ENCODE results near the gene DNAH6. TPM values are rescaled to one million over a fixed set of nuclear protein-coding genes. Genes with fewer than 3 reads are reported as not detected.

The DNAH6 gene
- total RNA-seq, 1 experiment from 2014 or later = 1.6 TPM

- TF ChIP-seq, protein P1, sequence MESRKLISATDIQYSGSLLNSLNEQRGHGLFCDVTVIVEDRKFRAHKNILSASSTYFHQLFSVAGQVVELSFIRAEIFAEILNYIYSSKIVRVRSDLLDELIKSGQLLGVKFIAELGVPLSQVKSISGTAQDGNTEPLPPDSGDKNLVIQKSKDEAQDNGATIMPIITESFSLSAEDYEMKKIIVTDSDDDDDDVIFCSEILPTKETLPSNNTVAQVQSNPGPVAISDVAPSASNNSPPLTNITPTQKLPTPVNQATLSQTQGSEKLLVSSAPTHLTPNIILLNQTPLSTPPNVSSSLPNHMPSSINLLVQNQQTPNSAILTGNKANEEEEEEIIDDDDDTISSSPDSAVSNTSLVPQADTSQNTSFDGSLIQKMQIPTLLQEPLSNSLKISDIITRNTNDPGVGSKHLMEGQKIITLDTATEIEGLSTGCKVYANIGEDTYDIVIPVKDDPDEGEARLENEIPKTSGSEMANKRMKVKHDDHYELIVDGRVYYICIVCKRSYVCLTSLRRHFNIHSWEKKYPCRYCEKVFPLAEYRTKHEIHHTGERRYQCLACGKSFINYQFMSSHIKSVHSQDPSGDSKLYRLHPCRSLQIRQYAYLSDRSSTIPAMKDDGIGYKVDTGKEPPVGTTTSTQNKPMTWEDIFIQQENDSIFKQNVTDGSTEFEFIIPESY (IDR thresholded peaks at IDR 0.05; ENCODE audit: extremely low read depth, insufficient replicate concordance, low read length) = no peak
- TF ChIP-seq ZFX (IDR thresholded peaks at IDR 0.05) (no peak), POLR2AphosphoS5 (IDR thresholded peaks at IDR 0.05; ENCODE audit: low read depth, low read length) (no peak), SP1 (IDR thresholded peaks at IDR 0.05; ENCODE audit: low read depth) (no peak)
Observed at GRCh38 chr2:84729224-84729623, 212.9 kb downstream of the DNAH6 start (continued).

GRCh38 chr2:84731185-84731584, 214.9 kb downstream of the DNAH6 start:
- H4K20me1 ChIP-seq (ENCODE audit: insufficient read depth) = no peaks in the 10 kb centered on the region
- H3K36me3 ChIP-seq (ENCODE audit: control insufficient read depth in 1 of 2, insufficient read depth in 2 of 2, low read length in 2 of 2) = no peaks in the 10 kb centered on the region
- H3K9me2 ChIP-seq (ENCODE audit: insufficient read depth) = no peaks in the 10 kb centered on the region
- DNase-seq (ENCODE audit: low read depth, low spot score) = no peak
- H3K4me2 ChIP-seq (ENCODE audit: low read length) = no peak overlapping the region
- H3K27ac ChIP-seq (ENCODE audit: low read depth, low read length) = no peak overlapping the region
- H3K27me3 ChIP-seq (ENCODE audit: insufficient read depth, low read length) = no peaks in the 10 kb centered on the region
- no peaks in the 10 kb centered on the region for H3K9me3 ChIP-seq (ENCODE audit: control insufficient read depth in 1 of 2, insufficient read depth in 1 of 2, low read depth in 1 of 2, low read length in 2 of 2)
- ChIA-PET POLR2A (no interaction called here), CTCF (no interaction called here), RAD21 (ENCODE audit: low non-redundant PET in 1 of 2, low total read pairs in 2 of 2, uncharacterized antibody in 2 of 2, unreplicated experiment in 2 of 2) (no interaction called here)
- BruUV-seq (replicated peaks) = no TSS peak
- H3K79me2 ChIP-seq (ENCODE audit: insufficient read depth, low read length) = no peaks in the 10 kb centered on the region
- H3K4me3 ChIP-seq (replicated peaks in 1 of 2; ENCODE audit: low read depth in 1 of 2, low read length in 2 of 2) = no peak overlapping the region
- H3K9ac ChIP-seq (ENCODE audit: low read length) = no peak overlapping the region
- intact Hi-C loops (cut with micrococcal nuclease) = no loop called here
- H2AFZ ChIP-seq (ENCODE audit: low read depth, low read length, poor library complexity, severe bottlenecking) = no peak overlapping the region
- H3K4me1 ChIP-seq (ENCODE audit: control insufficient read depth in 1 of 2, insufficient read depth in 2 of 2, low read length in 2 of 2) = no peaks in the 10 kb centered on the region
- TF ChIP-seq, protein P2, sequence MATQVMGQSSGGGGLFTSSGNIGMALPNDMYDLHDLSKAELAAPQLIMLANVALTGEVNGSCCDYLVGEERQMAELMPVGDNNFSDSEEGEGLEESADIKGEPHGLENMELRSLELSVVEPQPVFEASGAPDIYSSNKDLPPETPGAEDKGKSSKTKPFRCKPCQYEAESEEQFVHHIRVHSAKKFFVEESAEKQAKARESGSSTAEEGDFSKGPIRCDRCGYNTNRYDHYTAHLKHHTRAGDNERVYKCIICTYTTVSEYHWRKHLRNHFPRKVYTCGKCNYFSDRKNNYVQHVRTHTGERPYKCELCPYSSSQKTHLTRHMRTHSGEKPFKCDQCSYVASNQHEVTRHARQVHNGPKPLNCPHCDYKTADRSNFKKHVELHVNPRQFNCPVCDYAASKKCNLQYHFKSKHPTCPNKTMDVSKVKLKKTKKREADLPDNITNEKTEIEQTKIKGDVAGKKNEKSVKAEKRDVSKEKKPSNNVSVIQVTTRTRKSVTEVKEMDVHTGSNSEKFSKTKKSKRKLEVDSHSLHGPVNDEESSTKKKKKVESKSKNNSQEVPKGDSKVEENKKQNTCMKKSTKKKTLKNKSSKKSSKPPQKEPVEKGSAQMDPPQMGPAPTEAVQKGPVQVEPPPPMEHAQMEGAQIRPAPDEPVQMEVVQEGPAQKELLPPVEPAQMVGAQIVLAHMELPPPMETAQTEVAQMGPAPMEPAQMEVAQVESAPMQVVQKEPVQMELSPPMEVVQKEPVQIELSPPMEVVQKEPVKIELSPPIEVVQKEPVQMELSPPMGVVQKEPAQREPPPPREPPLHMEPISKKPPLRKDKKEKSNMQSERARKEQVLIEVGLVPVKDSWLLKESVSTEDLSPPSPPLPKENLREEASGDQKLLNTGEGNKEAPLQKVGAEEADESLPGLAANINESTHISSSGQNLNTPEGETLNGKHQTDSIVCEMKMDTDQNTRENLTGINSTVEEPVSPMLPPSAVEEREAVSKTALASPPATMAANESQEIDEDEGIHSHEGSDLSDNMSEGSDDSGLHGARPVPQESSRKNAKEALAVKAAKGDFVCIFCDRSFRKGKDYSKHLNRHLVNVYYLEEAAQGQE (IDR thresholded peaks at IDR 0.05; ENCODE audit: low read depth) = no peak
- TF ChIP-seq YY1 (IDR thresholded peaks at IDR 0.05; ENCODE audit: extremely low read depth, insufficient replicate concordance, low read depth, low read length) (no peak), POLR2AphosphoS5 (IDR thresholded peaks at IDR 0.05; ENCODE audit: low read depth, low read length) (no peak), EZH2 (IDR thresholded peaks at IDR 0.05) (no peak)
- TF ChIP-seq, protein P1 (IDR thresholded peaks at IDR 0.05; ENCODE audit: extremely low read depth, insufficient replicate concordance, low read length) = no peak
- ATAC-seq = no peak
